Measurements from ENCODE around the gene ATP10A. TPM values are rescaled to one million over a fixed set of nuclear protein-coding genes. Genes with fewer than 3 reads are reported as not detected.

ATP10A gene
- total and polyA plus RNA-seq, 5 experiments from 2014 or later = 5.2 to 59.1 (median 18.1) TPM

GRCh38 chr15:25804451-25804850, 58.7 kb downstream of the ATP10A start:
- Mint-ChIP-seq H3K27me3 (no peaks in the 10 kb centered on the region), H3K36me3 (peaks cover 0 to 9% (median 0%) of the 10 kb centered on the region in 3 donors), H3K4me1 (peaks cover 20 to 55% (median 49%) of the 10 kb centered on the region in 4 donors), H3K27ac (no peak overlapping the region), H3K4me3 (no peak overlapping the region), H3K9me3 (no peaks in the 10 kb centered on the region)
- DNase-seq (no peak), ATAC-seq (no peak)
- POLR2A ChIA-PET = no interaction called here

DNA sequence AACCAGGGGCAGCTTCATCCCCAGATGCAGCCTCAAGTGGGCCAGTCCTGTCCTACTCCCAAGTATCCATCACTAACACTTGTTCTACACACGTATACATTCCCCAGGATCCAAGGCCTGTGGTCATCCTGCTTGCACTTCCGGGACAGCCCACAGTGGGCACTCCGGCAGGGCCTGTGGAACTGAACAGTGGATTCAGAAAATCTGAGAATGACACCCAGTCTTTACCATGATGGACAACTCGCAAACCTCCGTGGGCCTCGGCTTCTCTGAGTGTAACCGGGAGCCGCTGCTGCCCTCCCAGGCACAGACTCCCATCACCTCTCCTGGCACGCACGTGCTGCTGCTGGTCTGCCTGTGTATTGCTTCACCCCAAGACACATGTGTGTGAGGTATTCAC, 59.6 kb downstream of the ATP10A start:
- POLR2A ChIA-PET = no interaction called here
- H3K4me1 Mint-ChIP-seq = peaks cover 22 to 58% (median 51%) of the 10 kb centered on the region in 4 donors

GRCh38 chr15:25803036-25803435, 60.1 kb downstream of the ATP10A start:
- Mint-ChIP-seq H3K36me3 (peaks cover 0 to 8% (median 0%) of the 10 kb centered on the region in 3 donors), H3K4me3 (no peak overlapping the region), H3K9me3 (no peaks in the 10 kb centered on the region), H3K4me1 (peaks cover 22 to 63% (median 55%) of the 10 kb centered on the region in 4 donors), H3K27ac (peak overlapping the region in 2 of 10 donors; percentile 53 to 82), H3K27me3 (no peaks in the 10 kb centered on the region)
- no peak for ATAC-seq
- POLR2A ChIA-PET = no interaction called here
- no peak for DNase-seq

More for the DNA sequence above, 59.6 kb downstream of the ATP10A start:
- DNase-seq = no peak
- H3K27ac Mint-ChIP-seq = peak overlapping the region in 1 of 10 donors; percentile 53
- no peak for ATAC-seq
- peaks cover 0 to 9% (median 0%) of the 10 kb centered on the region in 3 donors for H3K36me3 Mint-ChIP-seq
- no peak overlapping the region for H3K4me3 Mint-ChIP-seq
- H3K9me3 Mint-ChIP-seq = no peaks in the 10 kb centered on the region
- H3K27me3 Mint-ChIP-seq = no peaks in the 10 kb centered on the region

DNA sequence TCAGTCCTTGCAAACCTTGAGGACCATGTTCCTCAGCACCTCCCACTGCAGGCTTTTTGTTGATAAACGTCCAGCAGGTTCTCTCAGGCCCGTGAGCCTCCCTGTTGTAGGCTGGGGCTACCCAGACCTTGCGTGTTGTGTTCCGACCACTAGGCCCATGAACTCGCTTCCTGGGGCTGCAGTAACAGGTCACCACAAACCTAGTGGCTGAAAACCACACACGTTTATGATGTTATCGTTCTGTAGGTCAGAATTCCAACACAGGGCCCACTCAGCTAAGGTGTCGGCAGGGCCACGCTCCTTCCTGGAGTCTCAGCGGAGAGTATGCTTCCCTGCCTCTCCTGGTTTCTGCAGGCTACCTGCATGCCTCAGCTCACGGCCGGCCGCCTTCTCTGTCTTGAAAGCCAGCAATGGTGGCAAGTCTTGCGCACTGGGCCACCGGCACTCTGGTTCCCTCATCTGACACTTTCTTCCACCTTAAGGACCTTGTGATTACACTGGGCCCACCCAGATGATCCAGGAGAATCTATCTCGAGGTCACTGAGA, 60.8 kb downstream of the ATP10A start:
- no peak for DNase-seq
- peak overlapping the region in 1 of 10 donors; percentile 34 for H3K27ac Mint-ChIP-seq
- no peaks in the 10 kb centered on the region for H3K27me3 Mint-ChIP-seq
- ATAC-seq = no peak
- H3K36me3 Mint-ChIP-seq = peaks cover 0 to 3% (median 1%) of the 10 kb centered on the region in 3 donors
- no peak overlapping the region for H3K4me3 Mint-ChIP-seq
- POLR2A ChIA-PET = interaction anchor here (2.3 kb wide), 1 partner anchor 59 kb away, joined by 7 read pairs; no protein-coding TSS in a partner anchor
- H3K9me3 Mint-ChIP-seq = no peaks in the 10 kb centered on the region
- H3K4me1 Mint-ChIP-seq = peaks cover 28 to 69% (median 60%) of the 10 kb centered on the region in 4 donors

DNA sequence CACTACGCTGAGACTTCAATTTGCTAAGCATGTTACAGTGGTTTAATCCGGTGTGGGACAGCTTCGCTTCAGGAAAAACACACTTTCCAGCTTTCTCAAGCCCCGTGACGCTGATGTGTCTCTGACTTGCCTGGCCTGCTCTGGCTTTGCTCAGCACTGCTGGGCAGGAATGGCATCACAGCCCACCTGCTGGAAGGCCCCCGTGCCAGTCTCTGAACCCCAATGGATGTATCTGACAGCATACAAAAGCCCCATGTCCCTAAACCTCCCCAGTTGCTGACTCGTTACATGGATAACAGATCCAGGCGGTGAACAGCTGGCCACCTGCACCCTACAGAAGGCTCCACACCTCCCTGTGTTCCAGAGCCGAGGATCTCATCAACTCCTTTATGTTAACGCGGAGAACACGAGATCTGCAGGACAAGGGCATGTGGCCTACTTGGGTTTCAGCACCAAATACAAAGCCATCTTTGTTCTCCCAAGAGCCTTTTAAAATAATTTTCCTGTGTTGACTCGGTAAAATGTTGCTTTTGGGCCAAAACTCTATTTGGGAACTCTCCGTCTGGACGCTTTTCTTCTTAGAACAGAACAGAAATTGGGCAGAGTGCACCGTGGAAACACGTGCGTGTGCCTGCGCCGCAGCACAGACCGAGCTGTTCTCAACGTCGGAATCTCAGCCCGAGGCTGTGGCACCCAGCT, 61.4 kb downstream of the ATP10A start:
- DNase-seq = no peak
- ATAC-seq = no peak
- Mint-ChIP-seq H3K9me3 (no peaks in the 10 kb centered on the region), H3K4me3 (peak overlapping the region in 2 of 10 donors; percentile 22 to 24), H3K27me3 (no peaks in the 10 kb centered on the region), H3K36me3 (peaks cover 0 to 3% (median 1%) of the 10 kb centered on the region in 3 donors), H3K4me1 (peaks cover 30 to 72% (median 62%) of the 10 kb centered on the region in 4 donors), H3K27ac (peak overlapping the region in 2 of 10 donors; percentile 56 to 81)
- POLR2A ChIA-PET = interaction anchor here (2.3 kb wide), 1 partner anchor 60 kb away, joined by 7 read pairs; no protein-coding TSS in a partner anchor

- Mint-ChIP-seq H3K4me3 (peak overlapping the region in 8 of 10 donors; percentile 73 to 89 (median 84)), H3K9me3 (no peaks in the 10 kb centered on the region), H3K4me1 (peaks cover 27 to 70% (median 61%) of the 10 kb centered on the region in 4 donors), H3K27ac (peak overlapping the region in 7 of 10 donors; percentile 7 to 87 (median 57)), H3K36me3 (peaks cover 0 to 3% (median 1%) of the 10 kb centered on the region in 3 donors), H3K27me3 (no peaks in the 10 kb centered on the region)
- DNase-seq = no peak
- no peak for ATAC-seq
- POLR2A ChIA-PET = interaction anchor here (2.3 kb wide), 1 partner anchor 61 kb away, joined by 7 read pairs; no protein-coding TSS in a partner anchor
Observed at GRCh38 chr15:25800761-25801515, 62.2 kb downstream of the ATP10A start.

DNA sequence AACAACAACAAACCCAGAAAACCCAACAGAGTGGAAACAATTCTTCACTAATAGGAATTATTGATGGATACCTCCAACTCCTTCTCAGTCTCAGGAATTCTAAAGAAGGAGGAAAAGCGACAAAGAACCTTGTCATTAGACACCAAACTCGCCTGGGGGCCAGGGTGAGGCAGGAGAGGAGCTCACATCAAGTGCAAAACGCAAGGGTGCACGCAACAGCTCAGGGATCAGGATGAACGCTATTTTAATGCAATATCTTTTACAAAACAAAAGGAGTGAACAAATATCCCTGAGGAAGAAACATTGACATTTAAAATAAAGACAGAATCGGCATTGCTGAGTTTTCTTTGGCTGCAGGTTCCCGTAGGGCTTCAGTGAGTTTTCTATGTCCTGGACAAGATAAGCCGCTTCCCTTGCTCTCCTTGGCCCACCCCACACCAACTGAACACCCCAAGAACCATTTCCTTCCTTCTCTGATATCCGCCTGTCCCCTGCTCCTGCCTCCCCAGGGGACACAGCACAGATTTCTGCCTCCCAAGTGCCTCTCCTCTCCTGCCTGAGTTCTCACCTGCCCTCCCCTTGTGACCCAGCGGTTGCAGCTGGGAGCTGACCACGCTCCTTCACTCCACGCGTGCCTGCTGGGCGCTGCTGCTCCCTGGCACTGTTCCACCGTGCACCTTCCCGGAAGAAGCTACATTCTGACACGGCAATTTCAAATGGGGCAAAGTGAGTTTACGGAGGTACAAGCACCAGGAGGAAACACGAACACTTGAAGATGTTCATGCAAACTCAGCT, 63.0 kb downstream of the ATP10A start:
- peak overlapping the region in 7 of 10 donors; percentile 63 to 91 (median 79) for H3K27ac Mint-ChIP-seq
- H3K4me1 Mint-ChIP-seq = peaks cover 33 to 72% (median 61%) of the 10 kb centered on the region in 4 donors
- peak; percentile 53 to 63 for ATAC-seq
- POLR2A ChIA-PET = interaction anchor here (0.9 to 2.3 kb wide), 2 partner anchors 47 to 62 kb away, joined by 3 to 7 read pairs; no protein-coding TSS in a partner anchor
- H3K27me3 Mint-ChIP-seq = no peaks in the 10 kb centered on the region
- no peaks in the 10 kb centered on the region for H3K9me3 Mint-ChIP-seq
- peaks cover 0 to 3% (median 1%) of the 10 kb centered on the region in 3 donors for H3K36me3 Mint-ChIP-seq
- H3K4me3 Mint-ChIP-seq = peak overlapping the region; percentile 58 to 89 (median 80)
- peak in 2 of 10 donors; percentile 16 to 19 for DNase-seq

GRCh38 chr15:25797936-25798901, 64.9 kb downstream of the ATP10A start:
- ATAC-seq (no peak), DNase-seq (no peak)
- H3K36me3 Mint-ChIP-seq = peaks cover 0 to 2% (median 1%) of the 10 kb centered on the region in 3 donors
- H3K4me1 Mint-ChIP-seq = peaks cover 39 to 84% (median 70%) of the 10 kb centered on the region in 4 donors
- H3K9me3 Mint-ChIP-seq = no peaks in the 10 kb centered on the region
- H3K4me3 Mint-ChIP-seq = peak overlapping the region in 3 of 10 donors; percentile 60 to 65 (median 65)
- peak overlapping the region in 7 of 10 donors; percentile 57 to 87 (median 73) for H3K27ac Mint-ChIP-seq
- POLR2A ChIA-PET = no interaction called here
- no peaks in the 10 kb centered on the region for H3K27me3 Mint-ChIP-seq

DNA sequence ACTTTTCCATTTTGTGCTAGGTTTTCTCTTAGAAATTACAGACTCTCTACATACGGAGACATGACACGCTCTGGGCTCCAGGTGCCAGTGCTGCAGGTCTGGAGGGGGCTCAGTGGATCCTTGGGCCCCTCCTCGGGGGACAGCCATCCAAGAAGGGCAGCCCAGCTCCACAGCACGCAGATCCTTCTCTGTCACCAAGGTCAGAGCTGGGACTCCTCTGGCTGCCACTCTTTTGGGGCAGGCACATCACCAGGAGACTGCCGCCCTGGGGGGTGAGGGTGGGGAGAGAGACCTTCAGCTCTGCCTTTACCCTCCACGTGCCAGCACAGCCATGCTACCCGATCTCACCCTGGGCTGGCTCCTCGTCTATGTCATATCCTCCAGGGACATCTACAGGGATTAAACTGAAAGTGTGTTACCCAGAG, 65.6 kb downstream of the ATP10A start:
- ATAC-seq (no peak), DNase-seq (no peak)
- Mint-ChIP-seq H3K9me3 (no peaks in the 10 kb centered on the region), H3K27me3 (no peaks in the 10 kb centered on the region), H3K36me3 (peaks cover 0 to 1% (median 0%) of the 10 kb centered on the region in 3 donors), H3K27ac (peak overlapping the region in 4 of 10 donors; percentile 2 to 87 (median 44)), H3K4me1 (peaks cover 40 to 90% (median 68%) of the 10 kb centered on the region in 4 donors), H3K4me3 (no peak overlapping the region)
- POLR2A ChIA-PET = no interaction called here

DNA sequence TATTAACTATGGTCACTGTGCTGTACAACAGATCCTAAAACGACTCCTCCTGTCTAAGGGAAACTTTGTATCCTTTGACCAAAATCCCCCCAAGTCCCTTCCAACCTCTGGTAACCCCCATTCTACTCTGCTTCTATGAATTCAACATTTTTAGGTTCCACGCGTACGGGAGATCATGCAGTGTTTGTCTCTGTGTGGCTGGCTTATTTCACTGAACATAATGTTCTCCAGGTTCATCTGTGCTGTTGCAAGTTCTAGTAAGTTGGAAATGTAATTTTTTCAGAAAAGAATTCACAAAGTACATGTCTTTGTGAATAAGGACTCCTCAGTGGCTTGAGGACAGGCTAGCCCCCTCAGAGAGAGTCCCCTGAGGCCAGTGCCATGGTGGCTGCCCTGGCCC, 66.1 kb downstream of the ATP10A start:
- Mint-ChIP-seq H3K36me3 (peaks cover 0 to 1% (median 0%) of the 10 kb centered on the region in 3 donors), H3K27me3 (no peaks in the 10 kb centered on the region), H3K4me1 (peaks cover 40 to 91% (median 70%) of the 10 kb centered on the region in 4 donors), H3K27ac (peak overlapping the region in 2 of 10 donors; percentile 30 to 45), H3K4me3 (no peak overlapping the region), H3K9me3 (no peaks in the 10 kb centered on the region)
- POLR2A ChIA-PET = interaction anchor here (0.6 kb wide), 1 partner anchor 51 kb away, joined by 3 read pairs; no protein-coding TSS in a partner anchor
- no peak for DNase-seq
- ATAC-seq = no peak

DNA sequence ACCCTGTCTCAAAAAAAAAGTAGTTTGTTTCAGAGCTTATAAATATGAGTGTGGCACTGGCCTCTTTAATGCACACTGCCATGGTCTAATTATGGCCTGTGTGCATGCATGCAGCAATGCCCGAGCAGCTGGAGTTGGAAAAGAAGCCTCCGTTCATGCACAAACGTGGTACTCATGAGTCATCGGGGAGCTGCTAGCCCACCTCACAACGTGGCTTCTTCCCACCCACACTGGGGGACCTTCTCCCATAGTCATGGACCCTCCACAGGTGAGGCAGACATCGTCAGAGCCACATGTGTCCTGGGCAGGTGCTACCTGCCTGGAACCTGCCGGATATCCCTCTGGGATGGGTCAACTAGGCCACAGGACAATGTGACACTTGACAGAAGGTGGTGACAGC, 66.7 kb downstream of the ATP10A start:
- H3K36me3 Mint-ChIP-seq = peaks cover 0 to 1% (median 0%) of the 10 kb centered on the region in 3 donors
- H3K9me3 Mint-ChIP-seq = no peaks in the 10 kb centered on the region
- POLR2A ChIA-PET = interaction anchor here (0.6 to 0.9 kb wide), 3 partner anchors 11 to 65 kb away, joined by 3 to 4 read pairs (median 3); no protein-coding TSS in a partner anchor
- DNase-seq (no peak), ATAC-seq (no peak)
- H3K27ac Mint-ChIP-seq = peak overlapping the region in 1 of 10 donors; percentile 37
- H3K4me1 Mint-ChIP-seq = peaks cover 44 to 92% (median 72%) of the 10 kb centered on the region in 4 donors
- H3K27me3 Mint-ChIP-seq = no peaks in the 10 kb centered on the region
- H3K4me3 Mint-ChIP-seq = peak overlapping the region in 2 of 10 donors; percentile 4 to 63

Measured in naive thymus-derived CD8-positive, alpha-beta T cell (primary cell).